Liver (tissue), 9 donors: ENCODE results near the gene SLC27A3. TPM values are rescaled to one million over a fixed set of nuclear protein-coding genes. Genes with fewer than 3 reads are reported as not detected.
A peak's percentile ranks its signal among the peaks of the same experiment; 100 is the strongest.

ENCODE experiments used
- DNase-seq: peaks from one replicate; pipeline ENCODE4 v3.0.0-alpha.2; 2017; ENCODE audit warnings: low spot score
- H3K27ac ChIP-seq, 2 donors: one replicate each; pipeline ENCODE4 v1.7.0; 2013; ENCODE audit warnings: inconsistent platforms in 2 of 2, low read length in 2 of 2, control low read depth in 1 of 2, low read depth in 1 of 2, mild to moderate bottlenecking in 1 of 2
- H3K27me3 ChIP-seq, 4 donors: one replicate each; pipeline versions ENCODE4 v1.6.1 to v1.7.0; 2013; ENCODE audit warnings: low read length in 3 of 4, inconsistent platforms in 1 of 4, mild to moderate bottlenecking in 1 of 4, moderate library complexity in 1 of 4; ENCODE audit not compliant: control insufficient read depth in 4 of 4, insufficient read depth in 4 of 4
- H3K36me3 ChIP-seq, 4 donors: one replicate each; pipeline versions ENCODE4 v1.6.1 to v1.7.0; 2013; ENCODE audit warnings: low read length in 3 of 4, mild to moderate bottlenecking in 3 of 4, low read depth in 1 of 4, moderate library complexity in 1 of 4; ENCODE audit not compliant: control insufficient read depth in 4 of 4, insufficient read depth in 3 of 4
- H3K4me1 ChIP-seq, 4 donors: one replicate each; pipeline versions ENCODE4 v1.6.1 to v1.7.0; 2013; ENCODE audit warnings: low read length in 3 of 4, mild to moderate bottlenecking in 3 of 4, moderate library complexity in 1 of 4; ENCODE audit not compliant: control insufficient read depth in 4 of 4, insufficient read depth in 4 of 4
- H3K4me3 ChIP-seq, 3 donors: one replicate each; pipeline versions ENCODE4 v1.6.1 to v1.7.0; 2013; ENCODE audit warnings: low read length in 3 of 3, control low read depth in 1 of 3, low read depth in 1 of 3, mild to moderate bottlenecking in 1 of 3
- H3K9ac ChIP-seq, 2 donors: one replicate each; pipeline ENCODE4 v1.7.0; 2013; ENCODE audit warnings: low read length in 2 of 2, mild to moderate bottlenecking in 2 of 2, moderate library complexity in 2 of 2, control low read depth in 1 of 2, low read depth in 1 of 2
- H3K9me3 ChIP-seq, 4 donors: one replicate each; pipeline versions ENCODE4 v1.6.1 to v1.7.0; 2013; ENCODE audit warnings: low read length in 3 of 4; ENCODE audit not compliant: control insufficient read depth in 4 of 4
- EGR1 ChIP-seq, 2 donors: IDR thresholded peaks; 2 replicates each; pipeline ENCODE4 v1.6.1; 2016 to 2018; ENCODE audit warnings: antibody characterized with exemption in 2 of 2, low read depth in 2 of 2
- FOXA1 ChIP-seq: IDR thresholded peaks from 2 replicates; pipeline ENCODE4 v1.6.1; 2016; ENCODE audit warnings: antibody characterized with exemption
- FOXA2 ChIP-seq: IDR thresholded peaks from 2 replicates; pipeline ENCODE4 v1.6.1; 2016; ENCODE audit warnings: antibody characterized with exemption
- GABPA ChIP-seq, 2 donors: IDR thresholded peaks in 1 of 2; conservative IDR thresholded peaks in 1 of 2; 2 replicates each; pipeline ENCODE4 v1.6.1; 2016; ENCODE audit warnings: antibody characterized with exemption in 2 of 2, mild to moderate bottlenecking in 1 of 2, moderate library complexity in 1 of 2
- HNF4A ChIP-seq, 2 donors: conservative IDR thresholded peaks; 2 replicates each; pipeline ENCODE4 v1.6.1; 2016; ENCODE audit warnings: antibody characterized with exemption in 2 of 2, mild to moderate bottlenecking in 2 of 2
- HNF4G ChIP-seq: IDR thresholded peaks from 2 replicates; pipeline ENCODE4 v1.6.1; 2016; ENCODE audit warnings: antibody characterized with exemption
- NR2F2 ChIP-seq: IDR thresholded peaks from 2 replicates; pipeline ENCODE4 v1.6.1; 2016; ENCODE audit warnings: antibody characterized with exemption
- RAD21 ChIP-seq, 2 donors: IDR thresholded peaks; 2 replicates each; pipeline ENCODE4 v1.6.1; 2016; ENCODE audit warnings: antibody characterized with exemption in 2 of 2, mild to moderate bottlenecking in 2 of 2
- RXRA ChIP-seq, 2 donors: IDR thresholded peaks; 2 replicates each; pipeline ENCODE4 v1.6.1; 2017 to 2018; ENCODE audit warnings: antibody characterized with exemption in 2 of 2, mild to moderate bottlenecking in 1 of 2
- SP1 ChIP-seq: IDR thresholded peaks from 2 replicates; pipeline ENCODE4 v1.6.1; 2018; ENCODE audit warnings: antibody characterized with exemption, mild to moderate bottlenecking
- YY1 ChIP-seq: IDR thresholded peaks from 2 replicates; pipeline ENCODE4 v1.6.1; 2016; ENCODE audit warnings: antibody characterized with exemption, mild to moderate bottlenecking
- WGBS: extraction: QIAGEN DNeasy Blood & Tissue Kit; methylation state at CpG from one replicate; pipeline ENCODE4 v1.1.7; 2013; 5-methylcytosine and 5-hydroxymethylcytosine counted together
- polyA plus RNA-seq, 2 donors: library from polyadenylated mRNA; stranded (reverse) in 1 of 2; unstranded in 1 of 2; fragments of 200-250 nt in 1 of 2; fragments of >200 nt in 1 of 2; fragmentation: Nextera tagmentation in 1 of 2; extraction: Ambion mirVana in 1 of 2; gene quantifications; one replicate each; pipeline versions ENCODE4 v1.2.1 to v1.2.3, GENCODE V29; 2013 to 2015
- total RNA-seq, 2 donors: library from RNA; depleted of rRNA; stranded (reverse); fragments of >200 nt; gene quantifications; one replicate each; pipeline ENCODE4 v1.2.3, GENCODE V29; 2014
- TF ChIP-seq, protein P1 (sequence below): IDR thresholded peaks from 2 replicates; pipeline ENCODE4 v1.6.1; 2016; ENCODE audit warnings: antibody characterized with exemption, mild to moderate bottlenecking
- TF ChIP-seq, protein P2 (sequence below): IDR thresholded peaks from 2 replicates; pipeline ENCODE4 v1.6.1; 2016; ENCODE audit warnings: antibody characterized with exemption
- TF ChIP-seq, protein P3 (sequence below): fragments of 150-350 bp; IDR thresholded peaks from 2 replicates; pipeline ENCODE4 v1.5.1; 2017; ENCODE audit warnings: improper control_type of control experiment, low read depth, low read length; ENCODE audit not compliant: missing input control
- donor health status: healthy.
- donor health status: healthy.
- donor health status: healthy.
- donor health status: healthy.
- donor health status: healthy.

The SLC27A3 gene
- total and polyA plus RNA-seq, 4 donors: 18.1 to 47.4 (median 28.2) TPM

DNA sequence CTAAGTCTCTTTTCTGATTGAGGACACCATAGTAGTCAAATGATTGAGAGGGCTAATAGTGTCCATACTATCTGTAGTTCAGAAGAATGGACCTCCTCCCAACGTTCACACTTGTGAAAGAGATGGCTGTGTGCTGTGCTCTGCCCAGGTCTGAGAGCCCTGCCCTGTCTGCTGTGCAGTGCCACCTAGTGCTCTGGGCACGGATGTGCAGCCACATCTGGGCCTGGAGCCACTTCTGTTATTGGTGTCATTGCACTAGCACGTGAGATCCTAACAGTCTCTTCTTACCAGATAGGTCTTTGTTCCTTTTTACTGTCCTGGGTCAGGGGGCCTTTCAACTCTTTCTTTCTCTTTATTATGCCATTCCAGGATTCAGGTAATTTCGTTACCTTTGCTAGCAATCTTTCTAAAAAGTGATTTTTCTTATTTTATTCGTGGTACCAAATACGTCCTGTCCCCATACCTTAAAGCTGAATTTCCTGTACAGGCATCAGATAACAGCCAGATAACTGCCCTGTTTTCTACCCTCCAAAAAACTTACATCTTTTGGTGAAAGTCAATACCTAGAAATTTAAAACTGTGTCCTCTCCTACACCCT, 25.7 kb upstream of the SLC27A3 start:
- DNase-seq: peak; percentile 79
- H3K27me3 ChIP-seq: no peaks in the 10 kb centered on the region
- H3K27ac ChIP-seq: peak overlapping the region in 1 of 2 donors; percentile 41
- H3K4me3 ChIP-seq: no peak overlapping the region
- H3K36me3 ChIP-seq: peaks cover 2 to 58% (median 53%) of the 10 kb centered on the region in 4 donors
- no peak for TF ChIP-seq HNF4G
- TF ChIP-seq NR2F2: no peak
- TF ChIP-seq, protein P1, sequence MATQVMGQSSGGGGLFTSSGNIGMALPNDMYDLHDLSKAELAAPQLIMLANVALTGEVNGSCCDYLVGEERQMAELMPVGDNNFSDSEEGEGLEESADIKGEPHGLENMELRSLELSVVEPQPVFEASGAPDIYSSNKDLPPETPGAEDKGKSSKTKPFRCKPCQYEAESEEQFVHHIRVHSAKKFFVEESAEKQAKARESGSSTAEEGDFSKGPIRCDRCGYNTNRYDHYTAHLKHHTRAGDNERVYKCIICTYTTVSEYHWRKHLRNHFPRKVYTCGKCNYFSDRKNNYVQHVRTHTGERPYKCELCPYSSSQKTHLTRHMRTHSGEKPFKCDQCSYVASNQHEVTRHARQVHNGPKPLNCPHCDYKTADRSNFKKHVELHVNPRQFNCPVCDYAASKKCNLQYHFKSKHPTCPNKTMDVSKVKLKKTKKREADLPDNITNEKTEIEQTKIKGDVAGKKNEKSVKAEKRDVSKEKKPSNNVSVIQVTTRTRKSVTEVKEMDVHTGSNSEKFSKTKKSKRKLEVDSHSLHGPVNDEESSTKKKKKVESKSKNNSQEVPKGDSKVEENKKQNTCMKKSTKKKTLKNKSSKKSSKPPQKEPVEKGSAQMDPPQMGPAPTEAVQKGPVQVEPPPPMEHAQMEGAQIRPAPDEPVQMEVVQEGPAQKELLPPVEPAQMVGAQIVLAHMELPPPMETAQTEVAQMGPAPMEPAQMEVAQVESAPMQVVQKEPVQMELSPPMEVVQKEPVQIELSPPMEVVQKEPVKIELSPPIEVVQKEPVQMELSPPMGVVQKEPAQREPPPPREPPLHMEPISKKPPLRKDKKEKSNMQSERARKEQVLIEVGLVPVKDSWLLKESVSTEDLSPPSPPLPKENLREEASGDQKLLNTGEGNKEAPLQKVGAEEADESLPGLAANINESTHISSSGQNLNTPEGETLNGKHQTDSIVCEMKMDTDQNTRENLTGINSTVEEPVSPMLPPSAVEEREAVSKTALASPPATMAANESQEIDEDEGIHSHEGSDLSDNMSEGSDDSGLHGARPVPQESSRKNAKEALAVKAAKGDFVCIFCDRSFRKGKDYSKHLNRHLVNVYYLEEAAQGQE: peak; percentile 28
- peak; percentile 43 for TF ChIP-seq YY1
- no peak for TF ChIP-seq FOXA2
- TF ChIP-seq EGR1 (IDR thresholded peaks at IDR 0.05; ENCODE audit: low read depth in 2 of 2): no peak
- TF ChIP-seq FOXA1: peak; percentile 15
- TF ChIP-seq SP1: peak; percentile 22
- TF ChIP-seq, protein P2, sequence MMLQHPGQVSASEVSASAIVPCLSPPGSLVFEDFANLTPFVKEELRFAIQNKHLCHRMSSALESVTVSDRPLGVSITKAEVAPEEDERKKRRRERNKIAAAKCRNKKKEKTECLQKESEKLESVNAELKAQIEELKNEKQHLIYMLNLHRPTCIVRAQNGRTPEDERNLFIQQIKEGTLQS: no peak
- no peak for TF ChIP-seq GABPA (IDR thresholded peaks at IDR 0.05 in 1 of 2, conservative IDR thresholded peaks at IDR 0.05 in 1 of 2)
- TF ChIP-seq RAD21 (IDR thresholded peaks at IDR 0.05): peak; percentile 99 to 100
- TF ChIP-seq RXRA (IDR thresholded peaks at IDR 0.05): peak; percentile 51 to 57
- peak in 1 of 2 donors; percentile 26 for TF ChIP-seq HNF4A (conservative IDR thresholded peaks at IDR 0.05)
- TF ChIP-seq, protein P3, sequence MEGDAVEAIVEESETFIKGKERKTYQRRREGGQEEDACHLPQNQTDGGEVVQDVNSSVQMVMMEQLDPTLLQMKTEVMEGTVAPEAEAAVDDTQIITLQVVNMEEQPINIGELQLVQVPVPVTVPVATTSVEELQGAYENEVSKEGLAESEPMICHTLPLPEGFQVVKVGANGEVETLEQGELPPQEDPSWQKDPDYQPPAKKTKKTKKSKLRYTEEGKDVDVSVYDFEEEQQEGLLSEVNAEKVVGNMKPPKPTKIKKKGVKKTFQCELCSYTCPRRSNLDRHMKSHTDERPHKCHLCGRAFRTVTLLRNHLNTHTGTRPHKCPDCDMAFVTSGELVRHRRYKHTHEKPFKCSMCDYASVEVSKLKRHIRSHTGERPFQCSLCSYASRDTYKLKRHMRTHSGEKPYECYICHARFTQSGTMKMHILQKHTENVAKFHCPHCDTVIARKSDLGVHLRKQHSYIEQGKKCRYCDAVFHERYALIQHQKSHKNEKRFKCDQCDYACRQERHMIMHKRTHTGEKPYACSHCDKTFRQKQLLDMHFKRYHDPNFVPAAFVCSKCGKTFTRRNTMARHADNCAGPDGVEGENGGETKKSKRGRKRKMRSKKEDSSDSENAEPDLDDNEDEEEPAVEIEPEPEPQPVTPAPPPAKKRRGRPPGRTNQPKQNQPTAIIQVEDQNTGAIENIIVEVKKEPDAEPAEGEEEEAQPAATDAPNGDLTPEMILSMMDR: peak; percentile 97
- H3K9me3 ChIP-seq: no peaks in the 10 kb centered on the region
- peaks cover 0 to 13% (median 3%) of the 10 kb centered on the region in 4 donors for H3K4me1 ChIP-seq
- 42% methylated on average over 6 of the region's 6 CpGs for whole genome bisulfite sequencing
- H3K9ac ChIP-seq: no peak overlapping the region

DNA sequence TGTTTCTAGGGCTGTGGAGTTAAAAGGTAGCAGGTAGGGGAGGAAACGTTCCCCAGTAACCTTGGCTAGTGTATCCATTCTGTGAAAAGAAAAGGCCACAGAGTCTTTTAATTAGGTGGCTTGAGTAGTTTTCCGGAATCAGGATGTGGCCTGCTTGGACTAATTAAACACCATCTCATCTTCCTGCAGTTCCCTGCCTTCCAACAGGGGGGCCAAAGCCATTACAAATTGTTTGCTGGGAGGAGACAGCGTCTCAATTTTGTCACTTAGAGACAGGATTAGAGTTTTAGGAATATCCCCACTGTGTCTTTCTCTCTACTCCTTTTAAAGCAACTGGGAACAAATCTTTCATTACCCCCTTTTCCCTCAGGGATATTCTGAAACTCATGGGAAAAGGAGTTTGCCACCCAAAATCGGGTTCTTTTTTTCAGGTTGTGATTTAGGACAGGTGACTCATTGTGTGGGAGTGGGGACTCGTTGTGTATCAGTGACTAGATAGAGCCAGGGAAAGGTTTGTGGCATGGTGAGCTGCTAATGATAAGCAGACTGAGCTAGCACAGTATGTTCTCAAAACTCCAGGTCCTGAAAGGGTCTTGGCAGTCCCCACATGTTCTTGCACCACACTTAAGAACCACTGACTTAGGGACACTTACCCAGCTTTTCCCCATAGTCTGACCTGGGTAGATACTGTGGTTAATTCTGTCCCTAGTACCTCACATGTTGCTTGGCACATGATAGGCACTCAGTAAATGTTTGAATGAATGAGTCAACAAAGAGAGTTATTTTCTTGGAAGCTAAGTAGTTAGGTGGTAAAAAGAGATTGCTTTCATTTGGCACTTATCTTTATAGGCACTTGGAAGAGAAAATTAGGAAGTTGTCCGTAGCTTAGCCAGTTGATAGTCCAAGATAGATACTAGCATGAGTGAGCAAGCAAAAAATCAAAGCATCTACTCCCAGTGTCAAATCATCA, 24.9 kb upstream of the SLC27A3 start:
- Histone ChIP-seq H3K4me3 (no peak overlapping the region), H3K9me3 (no peaks in the 10 kb centered on the region), H3K4me1 (peaks cover 0 to 13% (median 3%) of the 10 kb centered on the region in 4 donors), H3K27me3 (no peaks in the 10 kb centered on the region), H3K36me3 (peaks cover 1 to 59% (median 54%) of the 10 kb centered on the region in 4 donors), H3K9ac (no peak overlapping the region), H3K27ac (peak overlapping the region in 1 of 2 donors; percentile 41)
- TF ChIP-seq HNF4A (conservative IDR thresholded peaks at IDR 0.05) (no peak), RAD21 (IDR thresholded peaks at IDR 0.05) (peak in 1 of 2 donors; percentile 27)
- TF ChIP-seq, protein P2: no peak
- 62% methylated on average over 6 of the region's 6 CpGs for WGBS
- no peak for DNase-seq
